MG63 (cell line): ENCODE data around the gene ADSS1. TPM values are rescaled to one million over a fixed set of nuclear protein-coding genes. Genes with fewer than 3 reads are reported as not detected.

ENCODE experiments used
- DNase-seq: peaks from one replicate; pipeline ENCODE4 v3.0.0-alpha.2; 2020
- H3K27me3 ChIP-seq: fragments of 250-450 bp; sonication (Bioruptor Pico); 2 replicates; pipeline ENCODE4 v1.5.1; 2020; ENCODE audit warnings: mild to moderate bottlenecking, moderate library complexity
- H3K36me3 ChIP-seq: fragments of 250-450 bp; sonication (Bioruptor Pico); 2 replicates; pipeline ENCODE4 v1.5.1; 2020; ENCODE audit warnings: mild to moderate bottlenecking, moderate library complexity
- H3K4me3 ChIP-seq: fragments of 250-450 bp; sonication (Bioruptor Pico); 2 replicates; pipeline ENCODE4 v1.5.1; 2020; ENCODE audit warnings: mild to moderate bottlenecking, moderate library complexity
- H3K9me3 ChIP-seq: fragments of 250-450 bp; sonication (Bioruptor Pico); 2 replicates; pipeline ENCODE4 v1.5.1; 2020; ENCODE audit warnings: mild to moderate bottlenecking, moderate library complexity
- total RNA-seq: library from RNA; depleted of rRNA; stranded (reverse); fragments of >200 nt; shearing (Covaris generic); gene quantifications from 2 replicates; pipeline ENCODE4 v1.2.3, GENCODE V29; 2014; ENCODE audit warnings: low replicate concordance

Gene ADSS1
- total RNA-seq, 1 experiment from 2014 or later: 4.0 TPM

DNA sequence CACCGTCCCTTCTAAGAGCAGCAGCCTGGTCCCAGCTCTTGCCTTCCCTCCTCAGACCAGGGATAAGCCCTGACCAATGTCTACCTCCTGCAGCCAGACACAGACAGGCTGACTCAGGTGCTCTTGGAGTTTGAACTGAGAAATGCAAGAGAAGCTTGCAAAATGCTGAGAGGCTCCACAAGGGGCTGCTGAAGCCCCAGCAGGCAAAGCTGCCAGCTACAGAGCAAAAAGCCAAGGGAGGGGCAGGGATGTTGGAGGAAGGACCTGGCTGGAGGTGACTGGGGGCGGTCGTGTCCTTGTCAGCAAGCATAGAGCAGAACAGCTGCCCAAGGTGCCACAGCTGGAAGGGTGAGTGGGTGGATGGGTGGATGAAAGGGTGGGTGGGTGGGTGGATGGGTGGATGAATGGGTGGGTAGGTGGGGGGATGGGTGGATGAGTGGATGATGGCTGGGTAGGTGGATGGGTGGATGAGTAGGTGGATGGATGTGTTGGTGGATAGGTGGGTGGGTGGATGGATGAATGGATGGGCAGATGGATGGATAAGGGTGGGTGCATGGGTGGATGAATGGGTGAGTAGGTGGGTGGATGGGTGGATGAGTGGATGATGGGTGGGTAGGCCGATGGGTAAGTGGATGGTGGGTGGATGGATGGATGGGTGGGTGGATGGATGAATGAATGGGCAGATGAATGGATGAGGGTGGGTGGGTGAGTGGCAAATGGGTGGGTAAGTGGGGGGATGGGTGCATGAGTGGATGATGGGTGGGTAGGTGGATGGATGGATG lies 38.6 kb upstream of the ADSS1 start:
- H3K36me3 ChIP-seq: no peaks in the 10 kb centered on the region; the same call in 1 of the 2 replicates
- H3K9me3 ChIP-seq: no peaks in the 10 kb centered on the region
- no peaks in the 10 kb centered on the region for H3K27me3 ChIP-seq
- no peak for DNase-seq
- H3K4me3 ChIP-seq: no peak overlapping the region

DNA sequence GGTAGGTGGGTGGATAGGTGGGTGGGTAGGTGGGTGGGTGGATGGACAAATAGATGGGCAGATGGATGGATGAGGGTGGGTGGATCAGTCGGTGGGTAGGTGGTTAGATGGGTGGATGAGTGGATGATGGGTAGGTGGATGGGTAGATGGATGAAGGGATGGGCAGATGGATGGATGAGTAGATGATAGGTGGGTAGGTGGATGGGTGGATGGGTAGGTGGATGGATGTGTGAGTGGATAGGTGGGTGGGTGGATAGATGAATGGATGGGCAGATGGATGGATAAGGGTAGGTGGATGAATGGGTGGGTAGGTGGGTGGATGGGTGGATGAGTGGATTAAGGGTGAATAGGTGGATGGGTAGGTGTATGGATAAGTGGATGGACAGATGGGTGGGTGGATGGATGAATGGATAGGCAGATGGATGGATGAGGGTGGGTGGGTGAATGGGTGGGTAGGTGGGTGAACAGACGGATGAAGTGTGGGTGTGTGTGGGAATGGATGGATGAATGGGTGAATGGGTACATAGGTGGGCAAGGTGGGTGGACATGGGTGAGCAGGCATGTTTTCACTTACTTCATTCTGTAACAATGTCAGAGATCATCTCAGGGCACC lies 37.9 kb upstream of the ADSS1 start:
- peaks cover 3% of the 10 kb centered on the region for H3K36me3 ChIP-seq
- H3K9me3 ChIP-seq: no peaks in the 10 kb centered on the region
- no peak overlapping the region for H3K4me3 ChIP-seq
- H3K27me3 ChIP-seq: no peaks in the 10 kb centered on the region
- DNase-seq: no peak

DNA sequence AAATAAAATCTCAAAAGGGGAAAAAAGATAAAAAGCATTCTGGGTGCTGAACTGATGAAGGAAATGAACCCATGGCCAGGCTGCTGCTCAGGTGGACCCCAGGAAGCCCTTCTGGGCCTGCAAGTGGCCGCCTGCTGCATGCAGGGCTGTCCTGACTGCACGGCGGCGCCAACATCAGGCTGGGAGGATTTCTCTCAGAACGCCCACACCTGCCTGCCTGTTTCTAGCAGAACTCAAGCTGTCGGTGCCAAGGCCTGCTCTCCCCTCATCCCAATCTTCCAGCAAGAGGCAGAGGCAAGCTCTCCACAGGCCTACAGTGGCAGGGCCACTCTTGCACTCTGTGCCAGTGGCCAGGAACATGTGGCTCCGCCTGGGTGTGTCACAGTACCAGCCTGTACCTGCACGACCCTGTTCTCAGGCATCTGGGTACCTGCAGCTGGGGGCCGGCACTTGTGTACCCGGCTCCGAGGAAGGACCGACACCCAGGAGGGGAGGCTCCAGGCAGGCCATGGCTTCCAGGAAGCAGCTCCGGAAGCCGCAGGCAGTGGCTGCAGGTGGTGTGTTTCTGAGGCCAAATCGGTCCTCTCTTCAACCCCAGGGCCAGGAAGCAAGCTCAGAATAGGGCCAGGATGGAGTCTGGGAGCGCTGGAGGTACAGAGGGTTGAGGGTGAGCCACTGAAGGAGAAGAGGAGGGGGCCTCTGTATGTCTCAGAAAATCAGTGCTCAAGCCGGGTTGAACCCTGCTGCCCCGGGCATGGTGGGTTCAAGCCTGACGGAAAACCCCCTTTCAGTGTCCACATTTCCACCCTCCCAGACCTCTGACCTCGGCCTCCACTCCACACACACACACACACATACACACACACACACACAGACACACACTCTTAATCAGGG lies 37.2 kb upstream of the ADSS1 start:
- H3K4me3 ChIP-seq: no peak overlapping the region
- H3K27me3 ChIP-seq: no peaks in the 10 kb centered on the region
- DNase-seq: no peak
- no peaks in the 10 kb centered on the region for H3K9me3 ChIP-seq
- peaks cover 3% of the 10 kb centered on the region for H3K36me3 ChIP-seq

DNA sequence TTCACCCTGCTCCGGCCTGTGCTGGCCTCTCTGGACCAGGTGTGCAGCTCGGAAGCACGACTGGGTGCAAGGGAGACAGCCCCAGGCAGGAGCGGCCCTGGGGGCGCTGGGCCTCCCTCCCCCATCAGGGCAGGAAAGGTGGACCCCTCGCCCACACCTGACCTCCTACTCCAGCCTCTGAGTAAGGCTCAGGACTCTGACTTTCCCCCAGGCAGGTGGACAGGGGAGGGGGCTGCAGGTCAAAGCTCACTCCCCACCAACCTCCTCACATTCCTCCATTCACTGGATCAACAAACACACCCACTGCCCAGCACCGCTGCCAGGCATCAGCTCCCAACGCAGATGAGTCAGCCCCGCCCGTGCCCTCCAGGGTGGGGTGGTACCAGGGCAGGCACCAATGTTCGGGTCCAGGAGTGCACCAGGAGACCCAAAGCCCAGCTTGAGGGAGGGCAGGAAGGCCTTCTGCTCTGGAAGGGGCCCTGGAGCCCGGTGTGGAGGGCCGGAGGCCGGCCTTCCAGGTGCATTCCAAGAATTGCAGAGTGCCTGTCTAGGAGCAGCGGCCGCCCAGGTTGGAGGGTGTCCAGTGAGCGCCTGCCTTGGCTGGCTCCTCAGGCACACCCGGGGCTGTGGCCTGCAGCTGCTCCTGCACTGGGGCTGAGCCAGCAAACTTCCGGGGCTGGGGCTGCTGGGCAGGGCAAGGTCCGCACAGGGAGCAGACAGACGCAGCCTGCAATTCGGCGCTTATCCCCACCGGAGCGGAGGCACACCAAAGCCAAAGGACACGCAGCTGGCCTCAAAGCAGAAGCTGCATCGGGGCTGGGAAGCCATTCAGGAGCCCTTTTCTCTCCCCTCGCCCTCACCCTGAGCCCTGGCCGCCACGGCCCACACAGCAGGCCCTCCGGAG lies 36.2 kb upstream of the ADSS1 start:
- Histone ChIP-seq H3K4me3 (peak overlapping the region; percentile 44), H3K9me3 (no peaks in the 10 kb centered on the region), H3K36me3 (peaks cover 3% of the 10 kb centered on the region), H3K27me3 (no peaks in the 10 kb centered on the region)
- peak; percentile 96 for DNase-seq

DNA sequence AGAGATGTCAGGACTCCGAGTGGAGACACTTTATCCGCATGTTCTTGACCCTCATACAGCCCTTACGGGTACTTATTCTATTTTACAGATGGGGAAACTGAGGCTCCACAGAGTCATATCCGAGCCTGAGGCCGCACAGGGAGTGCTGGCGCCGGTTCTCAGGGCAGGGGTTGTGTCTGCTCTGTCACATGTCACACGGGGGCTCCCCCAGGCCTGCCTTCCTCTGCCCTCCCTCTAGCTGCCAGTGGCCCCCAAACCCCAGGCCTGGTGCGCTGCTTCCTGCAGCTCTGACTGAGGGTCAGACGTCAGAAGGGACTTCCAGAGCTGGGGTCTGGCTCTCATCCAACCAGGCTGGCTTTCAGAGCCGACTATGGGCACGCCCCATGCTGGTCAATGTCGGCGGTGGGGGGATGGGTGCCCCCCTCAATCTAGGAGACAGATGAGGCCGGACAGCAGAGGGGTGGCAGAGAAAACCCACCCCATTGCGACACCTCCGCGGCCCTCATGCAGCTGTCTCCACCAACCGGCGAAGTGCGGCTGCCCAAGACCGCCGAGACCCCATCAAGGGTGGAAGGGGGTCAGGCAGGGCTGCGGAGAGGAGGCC lies 35.4 kb upstream of the ADSS1 start:
- Histone ChIP-seq H3K36me3 (peaks cover 3% of the 10 kb centered on the region), H3K4me3 (peak overlapping the region; percentile 44), H3K9me3 (no peaks in the 10 kb centered on the region), H3K27me3 (no peaks in the 10 kb centered on the region)
- peak; percentile 62 for DNase-seq

DNA sequence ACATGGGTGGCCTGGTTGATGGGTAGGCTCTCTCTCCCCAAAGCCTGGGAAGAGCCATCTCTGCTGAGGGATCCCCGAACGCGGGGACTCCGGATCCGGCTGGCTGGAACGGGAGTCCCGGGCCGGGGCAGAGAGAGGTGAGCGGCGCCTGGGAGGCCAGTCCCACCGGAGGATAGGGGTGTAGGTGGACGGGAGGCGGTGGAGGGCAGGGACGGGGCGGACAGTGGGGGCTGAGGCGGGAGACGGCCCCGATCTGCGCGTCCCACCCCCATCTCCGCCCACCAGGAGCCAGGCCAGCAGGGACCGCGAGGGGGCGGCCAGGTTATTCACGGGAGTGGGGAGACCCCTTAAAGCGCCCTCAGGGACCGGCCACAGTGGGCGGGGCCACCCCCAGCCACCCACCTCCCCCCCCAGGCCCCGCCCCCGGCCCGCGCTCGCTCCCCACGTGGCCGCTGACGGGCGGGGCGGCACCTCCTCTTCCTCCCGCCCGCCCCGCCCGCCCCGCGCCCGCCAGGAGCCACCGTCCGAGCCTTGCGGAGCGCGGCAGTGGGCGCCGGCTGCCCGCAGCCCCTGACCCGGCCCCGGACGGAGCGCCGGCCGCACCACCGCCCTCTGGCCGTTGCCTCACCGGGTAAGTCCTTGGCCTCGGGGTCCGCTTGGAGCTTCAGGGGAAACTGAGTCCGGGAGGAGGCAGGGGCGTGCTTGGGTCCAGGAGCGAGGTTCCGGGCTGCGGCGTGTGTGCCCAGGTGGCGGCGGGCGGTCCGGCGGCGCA lies 34.7 kb upstream of the ADSS1 start, which contains the start of gene INF2:
TSS of gene INF2 (plus strand) at position 510 of the 772 bp plus-strand sequence. CDS start 11,748 bp downstream, outside the sequence.
- peak; percentile 66 for DNase-seq
- H3K9me3 ChIP-seq: no peaks in the 10 kb centered on the region

DNA sequence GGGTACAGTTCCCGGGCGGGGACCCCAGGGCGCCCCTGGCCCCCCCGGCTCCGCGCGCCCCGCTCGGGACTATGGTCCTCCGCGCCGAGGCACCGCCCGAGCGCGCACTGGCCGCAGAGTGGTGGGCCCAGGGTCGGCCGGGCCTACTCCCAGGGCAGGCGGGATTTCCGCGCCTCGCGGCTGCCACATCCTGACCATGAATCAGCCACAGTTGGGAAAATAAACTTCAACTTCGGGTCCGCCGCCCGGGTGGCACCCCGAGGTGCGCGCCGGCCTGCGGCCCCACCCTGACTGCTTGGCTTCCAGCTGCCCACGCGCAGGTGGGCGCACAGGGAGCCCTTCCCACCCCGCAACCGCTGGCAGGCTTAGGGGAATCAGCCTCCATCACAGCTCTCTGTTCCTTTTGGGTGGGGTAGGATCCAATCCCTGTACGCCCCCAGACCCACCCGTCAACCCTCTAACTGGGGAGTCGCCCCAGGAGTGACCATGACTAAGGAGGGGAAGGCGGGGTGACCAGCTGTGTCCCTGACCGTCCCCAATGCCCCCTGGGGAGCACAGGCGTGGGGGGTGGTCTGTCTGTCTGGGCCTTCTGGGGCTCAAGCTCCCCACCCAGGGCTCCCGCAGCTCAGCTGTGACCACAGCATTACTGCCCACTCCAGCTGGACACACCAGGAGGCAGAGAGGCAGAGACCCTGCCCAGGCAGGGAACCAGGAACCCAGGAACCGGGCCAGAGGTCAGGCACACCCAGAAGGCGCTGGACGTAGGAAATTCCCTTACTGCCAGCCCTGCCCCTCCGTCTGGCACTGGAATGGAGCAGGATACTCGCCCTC lies 33.9 kb upstream of the ADSS1 start:
- Histone ChIP-seq H3K9me3 (no peaks in the 10 kb centered on the region), H3K27me3 (no peaks in the 10 kb centered on the region), H3K36me3 (peaks cover 3% of the 10 kb centered on the region), H3K4me3 (peak overlapping the region; percentile 66)
- DNase-seq: peak; percentile 22

More for the DNA sequence above, 34.7 kb upstream of the ADSS1 start, which contains the start of gene INF2:
- Histone ChIP-seq H3K4me3 (peak within 1 kb of the TSS; percentile 66), H3K36me3 (peaks cover 3% of the 10 kb centered on the region), H3K27me3 (no peaks in the 10 kb centered on the region)

DNA sequence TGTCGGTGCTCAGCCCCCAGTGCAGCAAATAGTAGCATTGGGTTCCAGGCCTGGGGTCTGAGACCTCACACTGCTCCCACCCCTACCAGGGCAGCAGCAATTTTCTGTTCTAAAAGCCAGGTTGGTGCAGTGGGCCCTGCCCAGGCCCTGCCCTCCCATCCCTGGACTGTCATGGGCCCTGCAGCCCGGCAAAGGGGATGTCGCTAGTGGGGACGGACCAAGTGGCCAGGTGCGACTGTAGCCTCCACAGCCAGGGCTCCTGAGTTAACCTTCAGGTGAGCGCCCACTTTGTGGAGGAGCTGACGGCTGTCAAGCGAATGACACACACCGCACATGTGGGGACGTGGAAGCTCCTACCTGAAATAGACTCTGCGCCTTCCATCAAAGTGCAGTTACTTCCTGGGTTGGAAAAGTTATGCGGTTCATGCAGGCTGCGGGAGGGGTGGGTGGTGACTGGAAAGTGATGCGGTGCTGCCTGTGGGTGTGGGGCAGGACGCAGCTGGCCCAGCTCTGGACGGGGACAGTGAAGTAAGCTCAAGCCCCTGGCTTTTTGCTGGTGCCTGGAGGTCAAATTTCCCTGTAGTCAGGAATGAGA lies 33.1 kb upstream of the ADSS1 start:
- Histone ChIP-seq H3K9me3 (no peaks in the 10 kb centered on the region), H3K36me3 (peaks cover 3% of the 10 kb centered on the region), H3K4me3 (peak overlapping the region; percentile 66), H3K27me3 (no peaks in the 10 kb centered on the region)
- DNase-seq: no peak

DNA sequence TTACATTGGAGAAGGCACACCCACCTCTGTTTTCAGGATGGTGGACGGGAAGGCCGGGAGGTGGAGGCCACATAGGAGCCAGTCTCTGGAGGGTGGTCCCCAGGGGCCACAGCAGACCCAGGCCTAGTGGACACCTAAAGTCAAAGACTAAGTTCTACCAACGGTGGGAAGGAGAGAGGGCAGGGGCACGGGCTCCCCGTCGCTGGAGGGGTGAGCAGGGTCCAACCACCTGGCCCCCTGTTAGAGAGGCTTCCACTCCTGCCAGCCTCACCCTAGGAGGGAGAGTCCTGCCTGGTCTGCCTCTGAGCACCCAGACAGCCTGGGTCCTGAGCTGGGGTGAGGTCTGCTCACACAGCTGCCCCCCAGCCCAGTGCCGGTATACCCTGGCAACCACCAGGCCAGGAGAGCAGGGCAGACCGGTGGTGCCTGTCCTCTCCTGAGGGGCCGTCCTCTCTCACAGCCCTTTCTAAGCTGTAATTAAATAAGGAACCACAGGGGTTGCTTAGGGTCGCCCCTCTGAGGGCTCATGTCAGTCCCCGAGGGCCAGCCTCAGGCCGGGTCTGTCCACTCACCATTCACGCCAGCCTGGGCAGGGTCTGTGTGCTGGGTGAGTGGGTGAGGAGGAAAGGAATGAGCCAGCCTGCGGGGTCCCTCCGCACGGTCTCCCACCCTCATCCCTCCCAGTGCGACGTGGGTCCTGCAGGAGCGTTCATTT lies 32.3 kb upstream of the ADSS1 start:
- no peak overlapping the region for H3K4me3 ChIP-seq
- DNase-seq: no peak
- peaks cover 6% of the 10 kb centered on the region for H3K36me3 ChIP-seq
- no peaks in the 10 kb centered on the region for H3K9me3 ChIP-seq
- no peaks in the 10 kb centered on the region for H3K27me3 ChIP-seq

DNA sequence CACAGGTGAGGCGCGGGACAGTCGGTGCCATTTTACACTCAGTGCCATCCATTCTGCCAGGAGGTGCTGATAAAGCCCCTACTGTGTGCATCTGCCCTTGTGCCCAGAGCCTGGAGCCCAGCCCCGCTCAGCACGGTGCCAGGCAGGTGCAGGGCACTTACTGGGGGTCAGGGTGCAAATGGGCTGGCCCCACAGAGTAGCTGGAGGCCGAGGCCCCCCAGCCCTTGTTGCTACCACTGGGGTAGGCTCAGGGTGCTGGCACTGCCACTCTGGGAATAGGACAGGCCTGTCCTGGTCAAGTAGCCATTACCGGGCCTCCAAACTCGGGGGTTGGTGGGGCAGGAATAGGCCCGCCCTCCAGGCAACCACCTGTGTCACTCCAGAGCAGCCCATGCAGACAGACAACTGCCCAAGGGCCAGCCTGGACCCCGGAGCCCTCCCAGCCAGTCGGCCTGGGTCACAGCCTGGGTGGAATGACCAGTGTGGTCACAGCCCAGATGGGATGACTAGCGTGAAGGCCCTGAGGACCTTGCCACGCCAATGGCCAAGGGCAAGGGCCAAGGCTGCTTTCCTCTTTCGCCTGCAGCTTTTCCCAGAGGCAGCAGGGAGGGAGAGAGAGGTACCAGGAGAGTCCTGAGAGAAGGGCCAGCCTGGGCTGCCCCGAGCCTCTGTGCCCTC lies 31.6 kb upstream of the ADSS1 start:
- no peaks in the 10 kb centered on the region for H3K27me3 ChIP-seq
- H3K4me3 ChIP-seq: no peak overlapping the region
- no peaks in the 10 kb centered on the region for H3K9me3 ChIP-seq

DNA sequence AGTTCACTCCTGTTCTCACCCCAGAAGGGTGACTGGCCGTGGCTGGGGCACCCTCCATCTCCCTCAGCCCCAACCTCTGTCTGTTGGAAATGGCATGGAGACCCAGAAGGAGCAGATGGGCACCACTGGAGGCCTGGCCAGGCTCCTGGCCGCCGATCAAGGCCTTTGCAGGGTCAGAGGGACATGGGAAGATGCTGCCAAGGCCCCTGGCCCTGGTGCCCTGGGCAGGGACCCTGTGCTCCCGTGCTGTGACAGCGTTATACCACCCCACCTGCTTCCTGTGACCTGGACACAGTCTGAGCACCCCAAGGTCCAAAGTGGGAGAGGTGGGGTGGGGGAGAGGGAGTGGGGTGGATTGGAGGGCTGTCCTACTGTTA lies 31.1 kb upstream of the ADSS1 start:
- no peak for DNase-seq
- Histone ChIP-seq H3K9me3 (no peaks in the 10 kb centered on the region), H3K27me3 (no peaks in the 10 kb centered on the region), H3K4me3 (no peak overlapping the region), H3K36me3 (peaks cover 6% of the 10 kb centered on the region)

More for the DNA sequence above, 31.6 kb upstream of the ADSS1 start:
- peaks cover 6% of the 10 kb centered on the region for H3K36me3 ChIP-seq
- no peak for DNase-seq

DNA sequence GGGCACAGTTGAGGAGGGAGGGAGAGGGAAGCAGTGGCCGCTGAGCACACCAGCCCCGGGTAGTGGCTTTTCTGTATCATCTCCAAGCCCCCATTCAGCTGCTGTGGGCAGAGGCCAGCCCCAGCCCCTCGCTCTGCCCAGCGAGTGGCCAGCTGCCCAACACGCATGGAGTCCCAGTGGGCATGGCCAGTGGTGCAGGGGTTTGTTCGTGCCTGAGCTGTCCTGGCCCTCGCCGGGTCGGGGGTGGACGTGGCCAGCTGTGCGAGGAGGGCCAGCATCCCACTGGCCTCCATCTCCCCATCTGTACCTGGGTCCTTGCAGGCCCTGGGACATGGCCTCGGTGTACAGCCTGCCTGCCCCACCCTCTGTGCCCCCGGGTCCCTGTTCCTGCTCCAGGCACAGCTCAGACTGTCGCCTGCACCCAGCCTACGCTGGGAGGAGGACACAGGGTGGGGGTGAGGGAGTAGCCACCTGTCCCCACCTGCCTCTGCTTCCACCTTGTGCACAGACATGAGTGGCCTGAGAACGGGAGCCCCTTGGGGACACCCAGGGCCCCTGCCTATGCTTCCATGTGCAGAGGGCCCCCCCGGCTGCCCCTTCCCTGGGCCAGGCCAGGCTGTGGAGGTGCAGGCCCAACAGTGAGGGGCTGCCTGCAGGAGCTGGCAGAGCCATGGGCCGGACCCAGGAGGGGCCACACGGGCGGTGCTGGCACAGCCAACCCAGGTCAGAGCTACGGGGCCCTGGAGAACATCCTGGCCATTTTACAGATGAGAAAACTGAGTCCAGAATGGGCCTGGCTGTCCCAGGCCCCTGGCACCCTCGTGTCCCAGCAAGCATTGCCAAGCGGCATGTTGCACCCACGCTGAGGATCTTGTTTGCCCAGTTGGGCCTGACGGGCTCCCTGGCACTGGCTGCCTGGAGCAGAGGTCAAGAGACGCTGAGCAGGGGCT lies 30.3 kb upstream of the ADSS1 start:
- no peaks in the 10 kb centered on the region for H3K9me3 ChIP-seq
- H3K36me3 ChIP-seq: peaks cover 6% of the 10 kb centered on the region
- no peak overlapping the region for H3K4me3 ChIP-seq
- no peaks in the 10 kb centered on the region for H3K27me3 ChIP-seq
- DNase-seq: no peak
